Cardiac atrium fibroblast (primary cell): ENCODE measurements around the gene ABCA6. TPM values are rescaled to one million over a fixed set of nuclear protein-coding genes. Genes with fewer than 3 reads are reported as not detected.

Source experiments
- total RNA-seq: library from RNA; depleted of rRNA; stranded (reverse); fragments of >200 nt; gene quantifications from 2 replicates; pipeline ENCODE4 v1.2.3, GENCODE V29; 2015

Gene ABCA6
- 53.5 and 73.7 TPM in 2 replicates for total RNA-seq

DNA sequence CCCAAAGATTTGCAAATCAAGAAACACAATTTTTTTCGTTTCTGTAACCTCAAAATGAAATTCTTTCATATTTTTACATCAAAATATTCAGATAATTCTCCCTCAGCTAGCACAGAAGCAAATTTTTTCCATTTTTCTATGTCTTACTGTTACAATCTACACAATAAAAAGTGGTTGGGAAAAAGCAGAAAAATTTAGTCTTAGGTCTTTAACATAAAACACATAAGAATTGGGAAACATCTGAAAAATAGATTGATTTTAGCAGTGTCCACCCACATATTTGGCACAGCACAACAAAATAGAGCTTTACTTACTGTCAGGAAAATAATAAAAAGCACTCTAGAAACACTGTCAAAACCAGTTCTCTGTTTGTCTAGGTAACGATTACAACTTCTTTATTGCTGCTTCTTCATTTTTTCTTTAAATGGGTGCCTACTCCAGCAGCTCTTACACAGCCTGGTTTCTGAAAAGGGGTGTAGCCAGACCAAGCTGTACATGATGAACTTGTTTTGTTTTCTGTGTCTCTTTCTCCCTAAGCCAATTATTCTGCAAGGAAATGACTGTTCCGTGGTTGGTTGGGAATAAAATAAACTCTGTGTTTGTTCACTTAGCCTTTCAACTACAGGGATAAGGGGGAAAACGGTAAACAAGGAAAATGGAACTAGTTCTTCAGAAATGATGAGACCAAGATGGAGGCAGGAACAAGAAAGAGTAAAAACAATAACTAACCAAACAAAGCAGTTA is at the start of gene ABCA6:
Gene ABCA6 (minus strand): TSS at position 465 of the 744 bp plus-strand sequence. CDS start 1,192 bp downstream, outside the sequence.

DNA sequence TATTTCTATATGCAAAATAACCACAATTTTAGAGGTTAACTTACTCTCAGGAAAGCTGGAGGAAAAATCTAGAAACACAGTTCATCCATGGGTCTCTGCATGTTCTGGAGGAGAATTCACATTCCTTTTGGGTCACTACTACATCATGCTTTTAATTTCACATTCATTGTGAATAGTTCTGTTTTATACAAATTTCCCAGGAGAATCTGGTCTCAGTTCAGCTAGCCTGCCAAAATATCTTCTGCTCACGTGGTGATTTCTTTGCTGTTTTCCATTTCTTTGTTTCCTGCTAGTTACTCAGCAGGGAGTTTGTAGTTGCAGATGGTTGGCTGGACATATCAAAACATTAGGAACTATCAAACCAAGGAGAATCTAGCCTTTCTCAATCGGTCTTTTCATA is 80.9 kb downstream of the ABCA6 start, which contains the start of gene ABCA9:
Gene ABCA9 (minus strand): TSS at position 106 of the 400 bp plus-strand sequence. CDS start 9,801 bp downstream, outside the sequence.

Other genes with a start within 250 kb of the ABCA6 start
- gene ABCA8, start 186.5 kb downstream of the ABCA6 start, total RNA-seq: 58.2 and 93.0 TPM in 2 replicates
- 44.6 and 49.3 TPM in 2 replicates for gene ABCA9, start 81.0 kb downstream of the ABCA6 start, total RNA-seq
- gene ABCA10, start 86.9 kb upstream of the ABCA6 start, total RNA-seq: 0.32 TPM in 1 of 2 replicates, not detected in the other
- 6.3 and 7.2 TPM in 2 replicates for gene ABCA5, start 185.2 kb upstream of the ABCA6 start, total RNA-seq